PC-9 (cell line): ENCODE measurements around the gene OSGEPL1. TPM values are rescaled to one million over a fixed set of nuclear protein-coding genes. Genes with fewer than 3 reads are reported as not detected.
"Not testable (repeated sequence)": the region's sequence is repeated elsewhere in the genome, so short reads cannot be mapped to it uniquely, and the experiment has no call there.

Source experiments
- BruUV-seq: library from RNA; stranded (reverse); fragments of 400-500 nt; replicated peaks from 2 replicates; lab custom pipeline; 2021; lab: Mats Ljungman, UMichigan
- CTCF ChIA-PET: fragments of 300-600 bp; sonication (Branson Sonifier 250); formaldehyde crosslinking; loops from one replicate; lab custom pipeline; 2022; ENCODE audit warnings: antibody characterized with exemption; lab: Charles Lee
- POLR2A ChIA-PET: fragments of 300-600 bp; sonication (Branson Sonifier 250); formaldehyde crosslinking; loops from one replicate; lab custom pipeline; 2022; ENCODE audit warnings: antibody characterized with exemption; ENCODE audit not compliant: unreplicated experiment; lab: Charles Lee
- DNase-seq, 2 experiments: peaks; one replicate each; pipeline versions ENCODE4 v3.0.0 to v3.0.0-alpha.2; 2015 to 2022; ENCODE audit warnings: mixed read lengths in 1 of 2
- H2AFZ ChIP-seq: fragments of 200-600 bp; sonication (generic); 2 replicates; pipeline ENCODE4 v1.8.1; 2017; ENCODE audit warnings: antibody characterized with exemption
- H3F3A ChIP-seq: fragments of 200-600 bp; sonication (generic); 2 replicates; pipeline ENCODE4 v1.8.1; 2017; ENCODE audit warnings: antibody characterized with exemption, mild to moderate bottlenecking, low read depth; ENCODE audit not compliant: insufficient read depth
- H3K27ac ChIP-seq: fragments of 200-600 bp; sonication (generic); 2 replicates; pipeline ENCODE4 v1.6.1; 2016; ENCODE audit warnings: mixed run types
- H3K27me3 ChIP-seq: fragments of 200-600 bp; sonication (generic); 2 replicates; pipeline ENCODE4 v1.6.1; 2016; ENCODE audit warnings: low read depth, mixed run types; ENCODE audit not compliant: insufficient read depth
- H3K36me3 ChIP-seq: fragments of 200-600 bp; sonication (generic); 2 replicates; pipeline ENCODE4 v1.6.1; 2016; ENCODE audit warnings: low read depth, mixed run types
- H3K4me1 ChIP-seq: fragments of 200-600 bp; sonication (generic); replicated peaks from 2 replicates; pipeline ENCODE4 v1.6.1; 2016; ENCODE audit warnings: mixed run types; ENCODE audit not compliant: insufficient read depth
- H3K4me2 ChIP-seq: fragments of 200-600 bp; sonication (generic); 2 replicates; pipeline ENCODE4 v1.6.1; 2017; ENCODE audit warnings: mixed run types
- H3K4me3 ChIP-seq: fragments of 200-600 bp; sonication (generic); 2 replicates; pipeline ENCODE4 v1.6.1; 2016; ENCODE audit warnings: mixed run types
- H3K79me2 ChIP-seq: fragments of 200-600 bp; sonication (generic); 2 replicates; pipeline ENCODE4 v1.6.1; 2017; ENCODE audit warnings: low read depth, mixed run types
- H3K9me2 ChIP-seq: fragments of 200-600 bp; sonication (generic); 2 replicates; pipeline ENCODE4 v1.8.1; 2017; ENCODE audit warnings: mild to moderate bottlenecking; ENCODE audit not compliant: insufficient read depth
- H3K9me3 ChIP-seq: fragments of 200-600 bp; sonication (generic); 2 replicates; pipeline ENCODE4 v1.8.1; 2016; ENCODE audit warnings: low read depth; ENCODE audit not compliant: insufficient read depth
- H4K20me1 ChIP-seq: fragments of 200-600 bp; sonication (generic); 2 replicates; pipeline ENCODE4 v1.8.1; 2017; ENCODE audit not compliant: insufficient read depth
- EZH2 ChIP-seq: fragments of 200-600 bp; sonication (generic); IDR thresholded peaks from 2 replicates; pipeline ENCODE4 v1.8.0; 2017; ENCODE audit warnings: antibody characterized with exemption, low read depth
- intact Hi-C: fragments of 100-400 bp; cut with micrococcal nuclease; formaldehyde crosslinking; loops from one replicate; pipeline ENCODE4 v1.10.0; 2022; ENCODE audit not compliant: unreplicated experiment
- total RNA-seq: library from RNA; stranded (reverse); gene quantifications from 2 replicates; pipeline ENCODE4 v1.2.3, GENCODE V29; 2021
- TF ChIP-seq, protein P1 (sequence below): fragments of 200-600 bp; sonication (generic); conservative IDR thresholded peaks from 2 replicates; pipeline ENCODE4 v1.6.1; 2017; ENCODE audit warnings: mixed run types, antibody characterized with exemption, mild to moderate bottlenecking, moderate library complexity

The OSGEPL1 gene
- total RNA-seq, 1 experiment from 2014 or later: 5.7 TPM

DNA sequence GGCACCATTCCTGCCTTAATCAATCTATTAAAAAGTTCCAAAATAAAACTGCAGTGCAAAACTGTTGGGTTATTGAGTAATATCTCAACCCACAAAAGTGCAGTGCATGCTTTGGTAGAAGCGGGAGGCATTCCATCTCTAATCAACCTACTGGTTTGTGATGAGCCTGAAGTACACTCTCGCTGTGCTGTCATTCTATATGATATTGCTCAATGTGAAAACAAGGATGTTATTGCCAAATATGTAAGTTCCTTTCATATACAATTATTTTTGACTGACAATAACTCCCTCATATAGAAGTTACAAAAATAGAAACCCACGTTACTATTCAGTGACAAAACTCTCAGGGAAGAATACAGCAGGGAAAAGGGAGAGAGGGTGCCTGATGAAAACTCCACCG lies 43.0 kb downstream of the OSGEPL1 start:
- Histone ChIP-seq H3K4me1 (no peaks in the 10 kb centered on the region), H3K4me2 (no peak overlapping the region), H4K20me1 (no peaks in the 10 kb centered on the region), H3F3A (no peaks in the 10 kb centered on the region), H3K27ac (no peak overlapping the region), H3K36me3 (no peaks in the 10 kb centered on the region), H2AFZ (no peak overlapping the region), H3K79me2 (no peaks in the 10 kb centered on the region), H3K4me3 (no peak overlapping the region), H3K27me3 (no peaks in the 10 kb centered on the region), H3K9me2 (no peaks in the 10 kb centered on the region), H3K9me3 (no peaks in the 10 kb centered on the region)
- ChIA-PET POLR2A (no interaction called here), CTCF (no interaction called here)
- no TSS peak for BruUV-seq
- DNase-seq: no peak
- no peak for TF ChIP-seq EZH2
- TF ChIP-seq, protein P1, sequence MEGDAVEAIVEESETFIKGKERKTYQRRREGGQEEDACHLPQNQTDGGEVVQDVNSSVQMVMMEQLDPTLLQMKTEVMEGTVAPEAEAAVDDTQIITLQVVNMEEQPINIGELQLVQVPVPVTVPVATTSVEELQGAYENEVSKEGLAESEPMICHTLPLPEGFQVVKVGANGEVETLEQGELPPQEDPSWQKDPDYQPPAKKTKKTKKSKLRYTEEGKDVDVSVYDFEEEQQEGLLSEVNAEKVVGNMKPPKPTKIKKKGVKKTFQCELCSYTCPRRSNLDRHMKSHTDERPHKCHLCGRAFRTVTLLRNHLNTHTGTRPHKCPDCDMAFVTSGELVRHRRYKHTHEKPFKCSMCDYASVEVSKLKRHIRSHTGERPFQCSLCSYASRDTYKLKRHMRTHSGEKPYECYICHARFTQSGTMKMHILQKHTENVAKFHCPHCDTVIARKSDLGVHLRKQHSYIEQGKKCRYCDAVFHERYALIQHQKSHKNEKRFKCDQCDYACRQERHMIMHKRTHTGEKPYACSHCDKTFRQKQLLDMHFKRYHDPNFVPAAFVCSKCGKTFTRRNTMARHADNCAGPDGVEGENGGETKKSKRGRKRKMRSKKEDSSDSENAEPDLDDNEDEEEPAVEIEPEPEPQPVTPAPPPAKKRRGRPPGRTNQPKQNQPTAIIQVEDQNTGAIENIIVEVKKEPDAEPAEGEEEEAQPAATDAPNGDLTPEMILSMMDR: no peak
- intact Hi-C loops: no loop called here

DNA sequence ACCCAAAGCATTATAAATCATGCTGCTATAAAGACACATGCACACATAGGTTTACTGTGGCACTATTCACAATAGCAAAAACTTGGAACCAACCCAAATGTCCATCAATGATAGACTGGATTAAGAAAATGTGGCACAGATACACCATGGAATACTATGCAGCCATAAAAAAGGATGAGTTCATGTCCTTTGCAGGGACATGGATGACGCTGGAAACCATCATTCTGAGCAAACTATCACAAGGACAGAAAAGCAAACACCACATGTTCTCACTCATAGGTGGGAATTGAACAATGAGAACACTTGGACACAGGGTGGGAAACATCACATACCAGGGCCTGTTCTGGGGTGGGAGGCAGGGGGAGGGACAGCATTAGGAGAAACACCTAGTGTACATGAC lies 45.0 kb downstream of the OSGEPL1 start:
- H3K27ac ChIP-seq, intact Hi-C loops, H3K27me3 ChIP-seq, H3K4me1 ChIP-seq, H2AFZ ChIP-seq, DNase-seq, H3K9me2 ChIP-seq, POLR2A ChIA-PET, CTCF ChIA-PET, H3K79me2 ChIP-seq, H3K4me3 ChIP-seq, H3K9me3 ChIP-seq, H3K4me2 ChIP-seq, H3K36me3 ChIP-seq, BruUV-seq, H4K20me1 ChIP-seq, H3F3A ChIP-seq: not testable (repeated sequence)

DNA sequence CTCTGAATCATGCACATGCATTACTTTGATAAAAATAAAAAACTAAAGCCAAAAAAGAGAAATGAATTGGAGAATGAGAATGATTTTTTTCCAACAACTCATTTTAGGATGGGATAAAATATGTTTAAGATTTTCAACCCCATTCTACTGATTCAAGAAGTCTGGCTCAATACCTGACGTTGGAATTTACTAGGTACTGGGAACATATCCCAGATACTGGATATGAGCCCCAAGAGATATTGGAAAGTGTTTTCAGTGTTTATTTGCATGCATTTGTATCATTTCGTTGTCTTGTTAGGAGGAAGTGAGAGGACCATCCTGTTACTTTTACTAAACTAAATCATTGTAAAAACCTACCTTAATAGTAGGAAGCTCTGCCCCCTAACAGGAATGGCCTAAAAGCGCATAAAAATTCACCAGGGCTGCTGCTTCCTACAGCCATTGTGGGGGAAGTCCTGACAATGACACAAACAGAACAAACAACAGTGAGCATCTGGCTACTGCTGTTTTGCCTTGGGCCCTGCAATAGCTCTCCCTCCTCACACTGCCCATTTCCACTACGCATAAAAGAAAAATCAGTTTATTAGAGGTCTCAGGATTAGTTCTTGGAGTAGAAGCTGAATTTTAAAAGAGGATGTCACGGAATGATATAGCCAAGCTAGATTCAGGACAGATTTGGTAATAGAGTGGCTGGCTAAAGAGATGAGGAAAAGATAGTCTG lies 52.9 kb downstream of the OSGEPL1 start:
- Histone ChIP-seq H3K9me2 (no peaks in the 10 kb centered on the region), H4K20me1 (no peaks in the 10 kb centered on the region), H3F3A (no peaks in the 10 kb centered on the region), H3K4me1 (no peaks in the 10 kb centered on the region), H3K79me2 (no peaks in the 10 kb centered on the region), H3K36me3 (no peaks in the 10 kb centered on the region), H3K9me3 (no peaks in the 10 kb centered on the region), H3K4me3 (no peak overlapping the region), H2AFZ (no peak overlapping the region), H3K4me2 (no peak overlapping the region), H3K27ac (no peak overlapping the region), H3K27me3 (no peaks in the 10 kb centered on the region)
- CTCF ChIA-PET: no interaction called here
- no TSS peak for BruUV-seq
- POLR2A ChIA-PET: no interaction called here
- TF ChIP-seq, protein P1: no peak
- no peak for TF ChIP-seq EZH2
- intact Hi-C loops: no loop called here
- DNase-seq: no peak

DNA sequence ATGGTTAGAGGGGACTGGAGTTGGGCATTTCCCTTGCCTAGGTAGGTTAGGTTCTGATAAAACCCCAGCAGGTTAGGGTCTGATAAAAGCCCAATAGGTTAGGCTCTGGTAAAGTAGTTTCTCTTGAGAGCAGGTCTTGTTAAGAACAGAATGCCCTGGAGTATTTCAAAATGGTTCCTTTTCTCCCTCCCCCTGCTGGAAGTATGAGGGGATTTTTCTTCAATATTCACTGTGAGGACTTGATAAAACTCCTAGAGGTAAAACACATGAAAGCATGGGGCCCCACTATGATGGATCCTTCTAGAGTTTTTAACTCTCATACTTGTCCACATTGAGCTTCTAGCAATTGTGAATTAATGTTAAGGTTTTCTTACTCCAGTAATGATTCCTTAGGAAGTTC lies 60.5 kb downstream of the OSGEPL1 start:
- Histone ChIP-seq H4K20me1 (no peaks in the 10 kb centered on the region), H3K27me3 (no peaks in the 10 kb centered on the region), H3K9me3 (no peaks in the 10 kb centered on the region), H3K4me1 (no peaks in the 10 kb centered on the region), H3K4me2 (no peak overlapping the region), H3K27ac (no peak overlapping the region), H3K4me3 (no peak overlapping the region), H3K36me3 (no peaks in the 10 kb centered on the region), H2AFZ (no peak overlapping the region), H3K9me2 (no peaks in the 10 kb centered on the region), H3F3A (no peaks in the 10 kb centered on the region), H3K79me2 (no peaks in the 10 kb centered on the region)
- DNase-seq: no peak
- intact Hi-C loops: no loop called here
- no TSS peak for BruUV-seq
- ChIA-PET POLR2A (no interaction called here), CTCF (no interaction called here)
- TF ChIP-seq, protein P1: no peak
- TF ChIP-seq EZH2: no peak
